Measurements from ENCODE around the gene TMEM223.

GRCh38 chr11:62799486-62799885 is 7.7 kb upstream of the TMEM223 start:
- TF ChIP-seq EZH2phosphoT487 (IDR thresholded peaks at IDR 0.05; ENCODE audit: borderline replicate concordance, low read length) (no peak), CTCF (IDR thresholded peaks at IDR 0.05; ENCODE audit: low read depth, low read length, poor library complexity, severe bottlenecking) (no peak)

All from DOHH2 (cell line).